Ishikawa (cell line): ENCODE results near the gene DYNLL1.

Experiments
- CEBPB ChIP-seq: IDR thresholded peaks from 2 replicates; pipeline ENCODE4 v1.6.1; 2012
- CREB1 ChIP-seq: IDR thresholded peaks from 2 replicates; pipeline ENCODE4 v1.6.1; 2012; ENCODE audit warnings: low read depth
- EGR1 ChIP-seq: IDR thresholded peaks from 2 replicates; pipeline ENCODE4 v1.6.1; 2012
- EP300 ChIP-seq: IDR thresholded peaks from 2 replicates; pipeline ENCODE4 v1.6.1; 2012; ENCODE audit warnings: borderline replicate concordance
- FOXM1 ChIP-seq: IDR thresholded peaks from 2 replicates; pipeline ENCODE4 v1.6.1; 2012; ENCODE audit warnings: low read depth, borderline replicate concordance
- MAX ChIP-seq: IDR thresholded peaks from 2 replicates; pipeline ENCODE4 v1.6.1; 2012
- RAD21 ChIP-seq: IDR thresholded peaks from 2 replicates; pipeline ENCODE4 v1.6.1; 2012; ENCODE audit warnings: low read depth
- TAF1 ChIP-seq: IDR thresholded peaks from 2 replicates; pipeline ENCODE4 v1.6.1; 2012; ENCODE audit warnings: low read depth, mild to moderate bottlenecking
- TCF12 ChIP-seq: IDR thresholded peaks from 2 replicates; pipeline ENCODE4 v1.6.1; 2012; ENCODE audit warnings: low read depth
- YY1 ChIP-seq: IDR thresholded peaks from 2 replicates; pipeline ENCODE4 v1.6.1; 2012; ENCODE audit warnings: low read depth
- ZBTB7A ChIP-seq: IDR thresholded peaks from 2 replicates; pipeline ENCODE4 v1.6.1; 2012; ENCODE audit warnings: low read depth

GRCh38 chr12:120485961-120486881 lies 9.7 kb upstream of the DYNLL1 start:
- TF ChIP-seq MAX (no peak), RAD21 (no peak), CEBPB (no peak), EP300 (no peak), YY1 (no peak), TCF12 (no peak), FOXM1 (no peak), TAF1 (no peak), ZBTB7A (no peak), CREB1 (no peak), EGR1 (no peak)
